WTC11 (cell line): ENCODE measurements around the gene RHOB. TPM values are rescaled to one million over a fixed set of nuclear protein-coding genes. Genes with fewer than 3 reads are reported as not detected.

Source experiments
- ATAC-seq: fragments of 200-7000 bp; cut with Tn5 transposase; 2 replicates; pipeline ENCODE4 v1.10.0; 2021; ENCODE audit warnings: mild to moderate bottlenecking, moderate library complexity
- CTCF ChIA-PET: fragments of 300-600 bp; sonication (Branson Sonifier 250); formaldehyde crosslinking; loops from one replicate; lab custom pipeline; 2021; ENCODE audit warnings: antibody characterized with exemption; lab: Charles Lee
- POLR2A ChIA-PET: fragments of 350-600 bp; sonication (Branson Sonifier 250); formaldehyde crosslinking; loops from one replicate; lab custom pipeline; 2021; ENCODE audit warnings: antibody characterized with exemption; lab: Charles Lee
- DNase-seq: peaks from one replicate; pipeline ENCODE4 v3.0.0; 2021; ENCODE audit warnings: low spot score
- H3K27ac Mint-ChIP-seq: 2 replicates; pipeline ENCODE4 v1.8.0; 2021; ENCODE audit warnings: mixed read lengths
- H3K27me3 Mint-ChIP-seq: 2 replicates; pipeline ENCODE4 v1.8.0; 2021; ENCODE audit warnings: low read depth, mild to moderate bottlenecking, moderate library complexity, mixed read lengths
- H3K36me3 Mint-ChIP-seq: 2 replicates; pipeline ENCODE4 v1.8.0; 2021; ENCODE audit warnings: mixed read lengths
- H3K4me1 Mint-ChIP-seq: 2 replicates; pipeline ENCODE4 v1.8.0; 2022; ENCODE audit warnings: mixed read lengths
- H3K4me3 Mint-ChIP-seq: 2 replicates; pipeline ENCODE4 v1.8.0; 2021; ENCODE audit warnings: mild to moderate bottlenecking, moderate library complexity, mixed read lengths
- H3K9me3 Mint-ChIP-seq: 2 replicates; pipeline ENCODE4 v1.8.0; 2021; ENCODE audit warnings: mixed read lengths
- ATF1 ChIP-seq: sonication (generic); formaldehyde crosslinking; IDR thresholded peaks from 2 replicates; pipeline ENCODE4 v1.8.1; 2023; ENCODE audit warnings: mild to moderate bottlenecking, moderate library complexity, missing genetic modification reagents
- ATF2 ChIP-seq: sonication (generic); formaldehyde crosslinking; IDR thresholded peaks from 2 replicates; pipeline ENCODE4 v1.8.1; 2022; ENCODE audit warnings: low read depth, missing genetic modification reagents, borderline replicate concordance
- CREB1 ChIP-seq: sonication (generic); formaldehyde crosslinking; IDR thresholded peaks from 2 replicates; pipeline ENCODE4 v1.8.0; 2023; ENCODE audit warnings: mild to moderate bottlenecking, missing genetic modification reagents
- CREM ChIP-seq: sonication (generic); formaldehyde crosslinking; IDR thresholded peaks from 2 replicates; pipeline ENCODE4 v1.8.1; 2022; ENCODE audit warnings: mild to moderate bottlenecking, missing genetic modification reagents, moderate library complexity
- CTCF ChIP-seq: fragments of 200-600 bp; IDR thresholded peaks from 2 replicates; pipeline ENCODE4 v1.8.0; 2022; ENCODE audit warnings: antibody characterized with exemption
- E2F1 ChIP-seq: sonication (generic); formaldehyde crosslinking; IDR thresholded peaks from 2 replicates; pipeline ENCODE4 v1.8.0; 2022; ENCODE audit warnings: mild to moderate bottlenecking, missing genetic modification reagents
- ELF4 ChIP-seq: sonication (generic); formaldehyde crosslinking; IDR thresholded peaks from 2 replicates; pipeline ENCODE4 v1.8.1; 2022; ENCODE audit warnings: low read depth, mild to moderate bottlenecking, moderate library complexity, missing genetic modification reagents
- FOXP4 ChIP-seq: sonication (generic); formaldehyde crosslinking; IDR thresholded peaks from 2 replicates; pipeline ENCODE4 v1.8.0; 2022; ENCODE audit warnings: mild to moderate bottlenecking, missing genetic modification reagents
- GTF2I ChIP-seq: fragments of 250-450 bp; sonication (Bioruptor Pico); conservative IDR thresholded peaks from 2 replicates; pipeline ENCODE4 v1.4.0; 2021; ENCODE audit warnings: mild to moderate bottlenecking
- JAZF1 ChIP-seq: fragments of 250-450 bp; sonication (Bioruptor Pico); IDR thresholded peaks from 2 replicates; pipeline ENCODE4 v1.9.0; 2021; ENCODE audit warnings: moderate library complexity, mild to moderate bottlenecking, inconsistent platforms
- KAT7 ChIP-seq: sonication (generic); formaldehyde crosslinking; IDR thresholded peaks from 2 replicates; pipeline ENCODE4 v1.8.1; 2023; ENCODE audit warnings: missing genetic modification reagents, mild to moderate bottlenecking, borderline replicate concordance
- MYBL2 ChIP-seq: sonication (generic); formaldehyde crosslinking; IDR thresholded peaks from 2 replicates; pipeline ENCODE4 v1.8.1; 2023; ENCODE audit warnings: mild to moderate bottlenecking, moderate library complexity, missing genetic modification reagents
- NFATC4 ChIP-seq: fragments of 250-450 bp; sonication (Bioruptor Pico); IDR thresholded peaks from 2 replicates; pipeline ENCODE4 v1.9.0; 2021; ENCODE audit warnings: mild to moderate bottlenecking
- STAT6 ChIP-seq: sonication (generic); formaldehyde crosslinking; conservative IDR thresholded peaks from 2 replicates; pipeline ENCODE4 v1.8.1; 2023; ENCODE audit warnings: mild to moderate bottlenecking, low read depth, missing genetic modification reagents, moderate library complexity
- TEAD4 ChIP-seq: sonication (generic); formaldehyde crosslinking; IDR thresholded peaks from 2 replicates; pipeline ENCODE4 v1.8.0; 2022; ENCODE audit warnings: mild to moderate bottlenecking, missing genetic modification reagents
- TP53 ChIP-seq: sonication (generic); formaldehyde crosslinking; IDR thresholded peaks from 2 replicates; pipeline ENCODE4 v1.8.1; 2023; ENCODE audit warnings: mild to moderate bottlenecking, missing genetic modification reagents
- ZNF121 ChIP-seq: sonication (generic); formaldehyde crosslinking; IDR thresholded peaks from 2 replicates; pipeline ENCODE4 v1.8.0; 2023; ENCODE audit warnings: missing genetic modification reagents
- ZNF138 ChIP-seq: sonication (generic); formaldehyde crosslinking; conservative IDR thresholded peaks from 2 replicates; pipeline ENCODE4 v1.8.1; 2022; ENCODE audit warnings: mild to moderate bottlenecking, moderate library complexity, missing genetic modification reagents
- ZNF396 ChIP-seq: fragments of 250-450 bp; sonication (Bioruptor Pico); IDR thresholded peaks from 2 replicates; pipeline ENCODE4 v1.8.0; 2021; ENCODE audit warnings: mild to moderate bottlenecking, moderate library complexity, borderline replicate concordance
- ZNF425 ChIP-seq: fragments of 250-450 bp; sonication (Bioruptor Pico); conservative IDR thresholded peaks from 2 replicates; pipeline ENCODE4 v1.9.0; 2021; ENCODE audit warnings: mild to moderate bottlenecking
- ZSCAN18 ChIP-seq: fragments of 250-450 bp; sonication (Bioruptor Pico); IDR thresholded peaks from 2 replicates; pipeline ENCODE4 v2.1.2; 2022; ENCODE audit warnings: mild to moderate bottlenecking, moderate library complexity
- total RNA-seq: library from RNA; stranded (reverse); gene quantifications from 3 replicates; pipeline ENCODE4 v1.2.3, GENCODE V29; 2021

RHOB gene
- total RNA-seq, 1 experiment from 2014 or later: 20.4 TPM

- Mint-ChIP-seq H3K27ac (no peak overlapping the region), H3K36me3 (no peaks in the 10 kb centered on the region), H3K9me3 (no peaks in the 10 kb centered on the region), H3K27me3 (peaks cover 17% of the 10 kb centered on the region), H3K4me1 (peaks cover 15% of the 10 kb centered on the region), H3K4me3 (no peak overlapping the region)
- ChIA-PET POLR2A (no interaction called here), CTCF (interaction anchor here (1.4 kb wide), 1 partner anchor 72 kb away, joined by 5 read pairs; no protein-coding TSS in a partner anchor)
- no peak for DNase-seq
- TF ChIP-seq CREB1 (no peak), ZSCAN18 (CRISPR knock-in tag) (no peak), KAT7 (no peak), JAZF1 (CRISPR knock-in tag) (no peak)
- ATAC-seq: no peak
Observed at GRCh38 chr2:20483194-20483895, 36.5 kb downstream of the RHOB start.

GRCh38 chr2:20484034-20484617 is 37.3 kb downstream of the RHOB start:
- no peak for ATAC-seq
- Mint-ChIP-seq H3K4me3 (no peak overlapping the region), H3K36me3 (no peaks in the 10 kb centered on the region), H3K27me3 (peaks cover 24% of the 10 kb centered on the region), H3K9me3 (no peaks in the 10 kb centered on the region), H3K4me1 (peaks cover 20% of the 10 kb centered on the region), H3K27ac (no peak overlapping the region)
- no peak for DNase-seq
- ChIA-PET POLR2A (interaction anchor here (1.3 kb wide), 1 partner anchor 37 kb away, joined by 5 read pairs; the partner anchor contains the start of gene RHOB), CTCF (interaction anchor here (1.5 kb wide), 1 partner anchor 36 kb away, joined by 4 read pairs; no protein-coding TSS in a partner anchor)
- TF ChIP-seq STAT6: no peak
- TF ChIP-seq ZNF121 (CRISPR knock-in tag): no peak
- TF ChIP-seq NFATC4 (CRISPR knock-in tag): no peak
- TF ChIP-seq ELF4 (CRISPR knock-in tag): no peak
- TF ChIP-seq CREM (CRISPR knock-in tag): no peak
- no peak for TF ChIP-seq ZNF138 (CRISPR knock-in tag)
- TF ChIP-seq E2F1 (CRISPR knock-in tag): no peak
- no peak for TF ChIP-seq ATF1 (CRISPR knock-in tag)
- TF ChIP-seq CREB1: no peak
- TF ChIP-seq ZNF425: no peak
- TF ChIP-seq GTF2I (CRISPR knock-in tag): no peak
- TF ChIP-seq ZNF396 (CRISPR knock-in tag): no peak
- TF ChIP-seq CTCF: no peak
- TF ChIP-seq ATF2 (CRISPR knock-in tag): no peak
- TF ChIP-seq FOXP4: no peak
- TF ChIP-seq TP53 (CRISPR knock-in tag): no peak
- no peak for TF ChIP-seq MYBL2 (CRISPR knock-in tag)
- TF ChIP-seq TEAD4: no peak
